ENCODE data around the gene NRG2.

Gene NRG2

GRCh38 chr5:139872851-139873794 lies 170.0 kb downstream of the NRG2 start:
- FAIRE-seq, result no peak

- FAIRE-seq, result no peak
These were observed 170.9 kb downstream of the NRG2 start for GRCh38 chr5:139872052-139872766.

GRCh38 chr5:139871614-139872013 lies 171.5 kb downstream of the NRG2 start:
- FAIRE-seq, result no peak

GRCh38 chr5:139870677-139871076 lies 172.4 kb downstream of the NRG2 start:
- FAIRE-seq, result no peak

- FAIRE-seq, result no peak
These were observed 173.9 kb downstream of the NRG2 start for GRCh38 chr5:139869042-139869790.

- FAIRE-seq, result no peak
These were observed 175.5 kb downstream of the NRG2 start for GRCh38 chr5:139867581-139867980.

- no peak for FAIRE-seq
These were observed 176.0 kb downstream of the NRG2 start for GRCh38 chr5:139867109-139867508.

- FAIRE-seq, result no peak
These were observed 178.2 kb downstream of the NRG2 start for GRCh38 chr5:139864716-139865483.

- FAIRE-seq, result no peak
These were observed 179.1 kb downstream of the NRG2 start for GRCh38 chr5:139863855-139864558.

- FAIRE-seq, result no peak
These were observed 179.7 kb downstream of the NRG2 start for GRCh38 chr5:139863361-139863760.

GRCh38 chr5:139862803-139863202 lies 180.3 kb downstream of the NRG2 start:
- FAIRE-seq, result no peak

GRCh38 chr5:139862313-139862712 lies 180.8 kb downstream of the NRG2 start:
- FAIRE-seq, result no peak

- FAIRE-seq, result no peak
These were observed 181.3 kb downstream of the NRG2 start for GRCh38 chr5:139861889-139862207.

GRCh38 chr5:139861021-139861888 lies 181.8 kb downstream of the NRG2 start:
- FAIRE-seq, result no peak

GRCh38 chr5:139859013-139859412 lies 184.1 kb downstream of the NRG2 start:
- FAIRE-seq, result no peak

- FAIRE-seq, result no peak
These were observed 186.4 kb downstream of the NRG2 start for GRCh38 chr5:139856714-139857113.

GRCh38 chr5:139855946-139856540 lies 187.1 kb downstream of the NRG2 start:
- FAIRE-seq, result no peak

GRCh38 chr5:139855451-139855850 lies 187.6 kb downstream of the NRG2 start:
- no peak for FAIRE-seq

GRCh38 chr5:139854953-139855352 lies 188.1 kb downstream of the NRG2 start:
- no peak for FAIRE-seq

GRCh38 chr5:139854029-139854605 lies 189.0 kb downstream of the NRG2 start:
- FAIRE-seq, result no peak

All from colon (tissue), 2 donors.